HL-60 (cell line): ENCODE measurements around the gene CASP7.

Experiments used
- DNase-seq, 2 experiments: peaks; one replicate each; pipeline ENCODE4 v3.0.0-alpha.2; 2010 to 2020; ENCODE audit warnings: low read depth in 1 of 2, low spot score in 1 of 2
- H3K27ac ChIP-seq: fragments of 250-450 bp; sonication (Bioruptor Pico); replicated peaks from 2 replicates; pipeline ENCODE4 v1.5.1; 2020; ENCODE audit warnings: mild to moderate bottlenecking, moderate library complexity
- H3K27me3 ChIP-seq: fragments of 250-450 bp; sonication (Bioruptor Pico); 2 replicates; pipeline ENCODE4 v1.5.1; 2021; ENCODE audit warnings: mild to moderate bottlenecking, moderate library complexity; ENCODE audit not compliant: insufficient read depth, poor library complexity, severe bottlenecking
- H3K4me3 ChIP-seq: replicated peaks from 2 replicates; pipeline ENCODE4 v1.5.1; 2011; ENCODE audit warnings: mild to moderate bottlenecking, control low read depth, low read length; ENCODE audit not compliant: insufficient read depth
- CTCF ChIP-seq: IDR thresholded peaks from one replicate; pipeline ENCODE4 v1.5.1; 2011; ENCODE audit warnings: low read length, control low read depth, inconsistent platforms; ENCODE audit not compliant: insufficient read depth
- GABPA ChIP-seq: IDR thresholded peaks from 2 replicates; pipeline ENCODE4 v1.6.1; 2012; ENCODE audit warnings: low read depth
- POLR2AphosphoS5 ChIP-seq: IDR thresholded peaks from 2 replicates; pipeline ENCODE4 v1.6.1; 2012; ENCODE audit warnings: low read depth
- REST ChIP-seq: IDR thresholded peaks from 2 replicates; pipeline ENCODE4 v1.6.1; 2012; ENCODE audit warnings: low read depth; ENCODE audit not compliant: insufficient replicate concordance
- SPI1 ChIP-seq: IDR thresholded peaks from 2 replicates; pipeline ENCODE4 v1.6.1; 2012; ENCODE audit warnings: low read depth, mild to moderate bottlenecking, borderline replicate concordance

Gene CASP7

GRCh38 chr10:113705344-113705652 is 25.6 kb downstream of the CASP7 start:
- no peak for TF ChIP-seq POLR2AphosphoS5
- TF ChIP-seq SPI1: no peak
- no peak for TF ChIP-seq GABPA
- TF ChIP-seq REST: no peak
- TF ChIP-seq CTCF: no peak
- DNase-seq: no peak
- Histone ChIP-seq H3K4me3 (no peak overlapping the region), H3K27ac (no peak overlapping the region), H3K27me3 (no peaks in the 10 kb centered on the region)

- no peak overlapping the region for H3K27ac ChIP-seq
- H3K27me3 ChIP-seq: no peaks in the 10 kb centered on the region
- DNase-seq: no peak
- no peak for TF ChIP-seq GABPA
- H3K4me3 ChIP-seq: no peak overlapping the region
These were observed 26.9 kb downstream of the CASP7 start for GRCh38 chr10:113706623-113707022.

GRCh38 chr10:113708640-113709039 is 28.9 kb downstream of the CASP7 start:
- Histone ChIP-seq H3K4me3 (no peak overlapping the region), H3K27me3 (no peaks in the 10 kb centered on the region), H3K27ac (no peak overlapping the region)
- TF ChIP-seq REST (no peak), GABPA (no peak), SPI1 (peak; percentile 57), CTCF (no peak), POLR2AphosphoS5 (no peak)
- DNase-seq: no peak

- no peak for DNase-seq
- H3K27me3 ChIP-seq: no peaks in the 10 kb centered on the region
- TF ChIP-seq GABPA: no peak
- TF ChIP-seq REST: no peak
- TF ChIP-seq POLR2AphosphoS5: no peak
- TF ChIP-seq CTCF: no peak
- TF ChIP-seq SPI1: no peak
- no peak overlapping the region for H3K27ac ChIP-seq
- H3K4me3 ChIP-seq: no peak overlapping the region
These were observed 29.6 kb downstream of the CASP7 start for GRCh38 chr10:113709221-113709838.
